ENCODE data around the gene MAD1L1.
"Not testable (repeated sequence)": the region's sequence is repeated elsewhere in the genome, so short reads cannot be mapped to it uniquely, and the experiment has no call there.

MAD1L1 gene

DNA sequence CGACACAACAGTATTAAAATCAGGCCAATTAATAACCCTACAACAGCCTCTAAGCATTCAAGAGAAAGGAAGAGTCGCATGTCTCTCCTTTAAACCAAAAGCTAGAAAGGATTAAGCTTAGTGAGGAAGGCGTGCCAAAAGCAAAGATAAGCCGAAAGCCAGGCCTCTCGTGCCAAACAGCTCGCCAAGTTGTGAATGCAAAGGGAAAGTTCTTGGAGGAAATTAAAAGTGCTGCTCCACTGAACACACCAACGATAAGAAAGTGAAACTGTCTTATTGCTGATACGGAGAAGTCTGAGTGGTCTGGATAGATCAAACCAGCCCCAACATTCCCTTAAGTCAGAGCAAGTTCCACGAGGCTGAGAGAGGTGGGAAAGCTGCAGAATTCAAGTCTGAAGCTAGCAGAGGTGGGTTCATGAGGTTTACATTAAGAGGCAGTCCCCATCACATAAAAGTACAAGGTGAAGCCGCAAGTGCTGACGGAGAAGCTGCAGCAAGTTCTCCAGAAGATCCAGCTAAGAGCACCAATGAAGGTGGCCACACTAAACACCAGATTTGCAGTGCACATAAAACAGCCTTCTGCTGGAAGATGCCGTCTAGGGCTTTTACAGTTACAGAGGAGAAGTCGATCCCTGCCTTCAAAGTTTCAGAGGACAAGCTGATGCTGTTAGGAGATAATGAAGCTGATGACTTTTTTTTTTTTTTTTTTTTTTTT, 194.8 kb downstream of the MAD1L1 start:
- DNase-seq = no peak

DNA sequence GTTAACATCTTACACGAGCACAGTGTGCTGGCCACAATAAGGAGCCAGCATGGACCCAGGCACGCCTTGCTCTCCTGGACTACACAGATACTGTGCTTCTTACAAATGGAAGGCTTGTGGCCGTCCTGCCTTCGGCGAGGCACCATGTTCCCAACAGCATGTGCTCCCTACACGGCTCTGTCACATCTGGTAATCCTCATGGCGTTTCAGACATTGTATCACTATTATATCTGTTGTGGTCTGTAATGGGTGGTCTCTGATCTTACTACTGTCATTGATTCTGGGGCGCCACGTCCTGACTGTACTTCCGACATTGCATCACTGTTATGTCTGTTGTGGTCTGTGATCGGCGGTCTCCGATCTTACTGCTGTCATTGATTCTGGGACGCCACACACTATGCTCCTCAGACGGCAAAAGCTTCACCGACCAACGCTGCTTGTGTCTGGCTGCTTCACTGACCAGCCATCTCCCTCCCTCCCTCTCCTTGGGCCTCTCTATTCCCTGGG, 195.4 kb downstream of the MAD1L1 start:
- DNase-seq = peak in 1 of 2 donors; percentile 14

DNA sequence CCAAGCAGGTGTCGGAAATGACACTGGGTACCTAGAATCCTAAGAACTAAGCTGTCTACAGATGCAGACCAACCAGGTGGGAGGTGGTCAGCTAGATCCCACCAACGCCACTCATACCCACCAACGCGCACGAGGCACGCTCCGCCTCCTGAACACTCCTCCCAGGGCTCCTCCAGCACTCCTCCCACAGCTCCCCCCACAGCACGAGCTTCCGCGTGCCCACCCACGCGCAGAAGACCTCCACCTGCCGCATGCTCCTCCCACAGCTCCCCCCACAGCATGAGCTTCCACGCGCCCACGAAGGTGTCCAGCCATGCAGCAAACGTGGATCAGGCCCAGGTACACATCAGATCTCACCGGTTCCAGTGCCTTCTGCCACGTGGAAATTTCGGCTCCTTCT, 196.0 kb downstream of the MAD1L1 start:
- no peak for DNase-seq

DNA sequence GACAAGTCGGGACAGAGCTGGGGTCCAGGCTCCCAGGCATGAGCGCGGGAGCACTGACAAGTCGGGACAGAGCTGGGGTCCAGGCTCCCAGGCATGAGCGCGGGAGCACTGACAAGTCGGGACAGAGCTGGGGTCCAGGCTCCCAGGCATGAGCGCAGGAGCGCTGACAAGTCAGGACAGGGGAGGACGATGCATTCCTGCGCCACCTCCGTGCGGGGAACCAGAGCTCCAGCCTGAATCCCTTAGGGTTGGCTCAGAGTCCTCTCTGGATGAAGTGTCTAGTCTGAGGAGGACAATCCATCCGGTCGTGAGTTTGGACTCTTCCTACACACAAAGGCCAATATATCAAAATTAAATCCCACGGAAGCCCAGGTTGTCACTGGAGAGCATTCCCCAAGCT, 196.5 kb downstream of the MAD1L1 start:
- not testable (repeated sequence) for DNase-seq

DNA sequence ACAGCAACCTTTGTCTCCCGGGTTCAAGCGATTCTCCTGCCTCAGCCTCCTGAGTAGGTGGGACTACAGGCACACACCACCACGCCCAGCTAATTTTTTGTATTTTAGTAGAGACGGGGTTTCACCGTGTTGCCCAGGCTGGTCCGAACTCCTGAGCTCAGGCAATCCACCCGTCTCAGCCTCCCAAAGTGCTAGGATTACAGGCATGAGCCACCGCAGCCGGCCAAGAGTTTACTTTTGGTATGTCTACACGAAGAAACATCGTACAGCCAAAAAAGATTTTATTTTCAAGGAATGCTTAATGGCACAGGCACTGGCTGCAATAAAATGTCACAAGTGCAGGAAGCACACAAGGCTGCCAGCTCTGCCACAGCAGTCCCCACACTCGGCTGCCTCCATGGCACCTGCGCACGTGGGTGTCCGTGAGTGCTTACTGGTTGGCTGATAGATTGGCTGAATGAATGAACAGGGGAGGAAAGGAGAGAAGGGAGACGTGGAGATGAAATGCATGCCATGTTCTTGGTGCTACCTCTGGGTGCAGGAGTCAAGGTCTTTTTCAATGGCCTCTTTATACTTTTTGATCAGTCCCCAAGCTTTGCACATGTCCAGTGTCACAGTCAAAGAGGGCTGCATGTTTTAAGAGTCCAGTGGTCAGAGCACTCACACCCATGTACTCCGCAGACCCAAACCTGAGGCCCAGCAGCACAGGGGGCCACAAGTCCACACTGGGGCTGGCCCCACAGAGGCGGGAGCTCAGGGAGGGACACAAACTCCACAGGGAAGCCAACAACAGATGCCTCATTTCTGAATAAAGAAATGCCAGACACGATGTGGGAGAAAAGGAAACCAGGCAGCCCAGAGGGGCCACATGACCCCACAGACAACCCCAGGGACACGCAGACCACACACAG, 198.2 kb downstream of the MAD1L1 start:
- DNase-seq = no peak

DNA sequence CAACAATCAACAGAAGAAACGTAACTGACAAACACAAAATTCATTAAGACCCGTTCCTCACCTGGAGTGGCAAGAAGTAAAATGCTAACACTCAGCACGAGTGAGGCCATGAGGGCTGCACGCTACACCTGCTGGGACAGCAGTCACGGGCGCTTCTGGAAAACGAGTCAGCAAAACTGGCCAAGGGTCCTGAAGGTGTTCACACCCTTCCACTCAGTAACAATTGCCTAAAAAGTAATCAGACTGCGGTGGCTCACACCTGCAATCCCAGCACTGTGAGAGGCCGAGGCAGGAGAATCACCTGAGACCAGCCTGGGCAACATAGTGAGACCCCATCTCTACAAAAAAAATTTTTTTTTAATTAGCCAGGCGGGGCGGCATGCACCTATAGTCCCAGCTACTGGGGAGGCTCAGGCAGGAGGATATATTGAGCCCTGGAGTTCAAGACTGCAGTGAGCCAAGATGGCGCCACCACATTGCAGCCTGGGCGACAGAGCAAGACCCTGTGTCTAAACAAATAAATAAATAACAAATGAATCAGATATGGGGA, 199.1 kb downstream of the MAD1L1 start:
- DNase-seq = no peak

DNA sequence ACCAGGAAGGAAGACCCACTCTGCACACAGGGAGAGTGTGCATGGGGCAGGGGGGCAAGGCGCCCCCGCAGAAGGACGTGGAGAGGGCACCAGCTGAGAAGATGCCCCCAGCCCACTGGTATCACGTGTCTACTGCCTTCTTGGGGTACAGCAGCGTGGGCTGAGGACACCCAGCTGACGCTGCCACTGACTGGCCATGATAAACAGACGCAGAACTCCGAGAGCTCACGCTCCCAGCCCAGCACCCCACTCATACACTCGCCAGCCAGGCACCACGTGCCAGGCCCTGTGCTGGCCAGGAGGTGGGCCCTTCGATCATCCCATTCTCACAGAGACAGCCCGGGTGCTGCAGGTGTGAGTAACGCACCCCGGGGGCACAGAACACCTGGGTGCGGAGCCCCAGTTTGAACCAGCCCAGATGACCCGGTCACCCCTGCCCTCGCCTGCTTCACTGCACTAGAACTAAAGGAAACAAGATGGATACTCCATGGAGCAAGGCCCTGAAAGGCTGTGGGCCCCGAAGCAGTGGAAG, 199.8 kb downstream of the MAD1L1 start:
- DNase-seq = no peak

DNA sequence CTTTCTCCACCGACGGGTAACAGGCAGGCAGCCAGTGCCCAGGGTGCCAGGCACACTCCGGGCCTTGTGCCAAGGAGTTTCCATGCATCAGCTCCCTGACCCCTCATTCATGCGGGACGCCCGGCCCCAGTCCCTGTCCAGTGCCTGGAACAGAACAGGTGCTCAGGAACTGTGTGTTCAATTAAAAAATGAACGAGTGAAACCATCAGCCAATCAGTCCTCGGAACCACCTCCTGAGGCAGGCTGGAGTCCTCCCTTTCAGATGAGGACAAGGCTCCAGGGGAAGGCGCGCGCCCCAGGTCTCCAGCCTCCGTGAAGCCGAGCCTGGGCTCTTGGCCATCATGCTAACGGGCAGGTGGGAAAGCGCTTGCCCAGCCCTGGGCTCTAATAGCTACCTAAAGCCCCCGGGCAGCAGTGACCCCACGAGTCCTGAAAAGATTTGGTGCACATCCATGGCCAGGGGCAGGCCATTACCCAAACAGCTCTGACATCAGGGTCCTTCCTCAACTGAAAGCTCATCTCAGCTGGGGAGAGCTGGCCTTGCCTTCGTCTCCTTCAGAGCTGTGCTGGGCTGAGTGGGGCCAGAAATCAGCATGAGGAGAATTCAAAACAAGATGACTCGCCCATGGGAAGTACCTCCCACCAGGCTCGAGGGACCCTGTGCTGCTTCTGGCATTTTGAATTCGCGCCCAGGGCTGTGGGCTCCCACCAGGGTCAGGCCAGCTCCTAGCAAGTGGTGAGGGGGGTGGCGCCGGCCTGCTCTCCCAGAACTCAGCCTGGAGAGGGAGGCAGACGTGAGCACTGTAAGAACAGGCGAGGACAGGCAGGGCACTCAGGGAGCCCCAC, 200.5 kb downstream of the MAD1L1 start:
- no peak for DNase-seq

DNA sequence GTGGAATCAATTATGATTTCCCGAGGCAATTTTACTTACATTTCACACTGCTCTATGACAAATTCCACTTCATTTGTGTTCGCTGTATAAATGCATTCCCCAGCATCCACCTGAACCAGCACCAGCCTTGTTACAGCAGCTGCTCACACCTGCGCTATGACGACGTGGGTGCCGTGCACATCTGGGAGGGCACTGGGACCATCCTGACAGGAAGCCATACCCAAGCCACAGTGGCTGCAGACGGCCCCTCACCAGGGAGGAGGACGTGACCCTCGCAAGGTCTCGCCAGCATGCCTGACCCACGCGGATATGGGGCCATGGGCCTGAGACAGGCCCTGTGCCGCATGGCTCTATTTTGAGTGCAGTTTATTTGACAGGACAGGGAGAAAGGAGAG, 201.3 kb downstream of the MAD1L1 start:
- DNase-seq = no peak

DNA sequence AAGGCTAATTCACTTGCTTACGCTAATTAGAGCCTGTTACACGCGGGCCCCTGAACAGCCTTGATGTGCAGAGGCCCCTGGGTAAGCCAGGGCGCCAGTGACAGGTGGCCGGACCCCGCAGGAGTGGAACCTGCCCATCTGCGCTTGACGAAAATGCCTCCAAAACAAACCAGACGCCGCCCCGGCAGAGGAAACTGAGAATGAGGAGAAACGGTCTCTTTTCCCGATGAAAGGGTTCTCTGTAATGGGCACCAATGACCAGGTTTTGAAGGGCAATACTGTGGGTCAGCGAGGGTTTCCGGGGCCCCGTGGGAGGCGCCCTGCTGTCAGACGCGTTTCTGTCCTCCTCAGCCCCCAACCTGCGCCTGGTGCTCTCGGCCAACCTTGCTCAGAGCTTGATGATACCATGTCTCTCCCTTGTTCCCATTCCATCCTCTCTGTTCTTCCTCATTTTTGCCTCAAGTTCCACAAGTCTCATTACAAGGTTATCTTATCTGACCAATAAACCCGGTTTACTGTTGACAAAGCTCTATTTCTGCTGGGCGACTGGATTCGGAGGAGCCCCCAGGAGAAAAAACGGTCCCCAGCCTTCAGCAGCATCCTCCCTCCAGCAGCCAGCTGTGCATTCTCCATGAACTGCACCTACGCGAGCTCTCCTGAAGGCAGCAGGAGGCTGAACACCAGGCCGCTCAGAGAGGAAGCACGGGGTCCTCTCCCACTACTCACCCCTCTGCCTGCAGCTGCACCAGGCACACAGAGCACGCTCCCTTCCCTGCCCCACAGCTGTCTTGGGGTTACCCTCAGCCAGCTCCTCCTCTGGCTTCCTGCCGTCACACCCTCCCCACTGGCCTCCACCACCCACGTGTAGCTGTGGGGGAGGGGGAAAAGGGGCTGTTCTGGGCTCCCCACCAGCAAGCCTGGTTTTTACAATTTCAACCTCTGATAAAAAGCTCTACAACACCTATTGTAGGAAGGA, 202.0 kb downstream of the MAD1L1 start:
- DNase-seq = no peak

DNA sequence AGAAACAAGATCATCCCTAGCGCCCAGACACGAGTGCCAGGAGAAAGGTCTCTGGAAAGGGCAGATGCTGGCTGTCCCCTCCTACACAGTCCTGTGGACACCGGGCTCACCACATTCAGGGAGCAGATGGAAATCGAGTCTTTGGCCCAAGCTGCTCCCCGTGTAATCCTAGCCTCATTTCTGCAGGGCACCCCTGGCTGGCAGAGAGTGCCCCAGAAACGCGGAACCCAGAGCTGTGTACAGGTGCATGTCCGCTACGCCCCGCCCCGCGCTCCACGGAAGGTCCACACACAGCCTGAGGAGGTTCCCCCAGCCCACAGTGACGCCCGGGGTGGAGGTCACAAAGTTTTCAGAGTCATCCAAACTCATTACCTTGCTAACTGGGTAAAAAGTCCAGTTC, 202.8 kb downstream of the MAD1L1 start:
- DNase-seq = no peak

DNA sequence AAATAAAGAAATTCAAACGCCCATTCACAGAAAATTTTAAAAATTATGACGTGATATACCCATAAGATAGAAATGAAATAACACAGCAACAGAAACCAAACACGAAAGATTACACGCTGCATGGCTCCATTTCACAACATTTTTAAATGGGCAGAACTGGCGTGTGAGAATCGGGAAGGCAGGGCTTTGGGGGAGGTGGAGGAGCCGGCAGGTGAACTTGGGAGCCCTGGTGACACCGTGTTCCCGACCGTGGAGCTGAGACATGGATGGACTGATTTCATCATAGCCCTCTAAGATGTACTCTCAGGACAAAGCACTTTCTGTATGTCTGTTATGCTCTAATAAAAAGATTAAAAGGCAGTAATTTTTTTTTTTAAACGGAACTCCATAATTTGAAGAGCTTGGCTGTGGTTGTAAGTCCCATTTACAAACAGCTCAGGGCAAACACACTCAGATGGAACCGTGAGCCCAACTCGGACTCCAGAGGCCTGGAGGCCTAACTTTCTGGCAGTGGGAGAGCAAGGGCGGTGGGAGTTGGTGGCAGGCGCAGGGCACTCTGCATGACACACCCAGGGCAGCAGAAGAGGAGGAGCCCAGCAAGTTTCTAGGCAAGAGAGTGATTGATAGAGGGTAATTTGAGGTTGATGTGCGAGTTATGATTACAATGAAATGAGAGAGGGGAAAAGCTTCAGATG, 203.4 kb downstream of the MAD1L1 start:
- DNase-seq = no peak

DNA sequence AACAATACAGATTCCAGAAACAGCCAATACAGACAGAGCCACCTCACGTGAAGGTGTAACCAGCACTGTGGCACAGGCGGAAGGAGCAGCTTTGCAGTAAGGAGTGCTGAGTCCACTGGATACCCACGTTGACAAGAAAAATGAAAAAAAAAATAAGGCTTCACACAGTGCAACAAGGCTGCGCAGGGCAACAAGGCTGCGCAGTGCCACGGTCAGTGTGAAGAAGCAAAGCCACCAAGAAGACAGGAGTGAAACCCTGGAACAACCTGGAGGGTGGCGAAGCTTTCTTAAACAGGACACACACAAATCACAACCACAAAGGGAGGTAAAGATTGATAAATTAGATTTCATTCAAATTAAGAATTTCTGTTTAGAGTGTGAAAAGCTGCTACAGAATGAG, 204.0 kb downstream of the MAD1L1 start:
- DNase-seq = no peak

DNA sequence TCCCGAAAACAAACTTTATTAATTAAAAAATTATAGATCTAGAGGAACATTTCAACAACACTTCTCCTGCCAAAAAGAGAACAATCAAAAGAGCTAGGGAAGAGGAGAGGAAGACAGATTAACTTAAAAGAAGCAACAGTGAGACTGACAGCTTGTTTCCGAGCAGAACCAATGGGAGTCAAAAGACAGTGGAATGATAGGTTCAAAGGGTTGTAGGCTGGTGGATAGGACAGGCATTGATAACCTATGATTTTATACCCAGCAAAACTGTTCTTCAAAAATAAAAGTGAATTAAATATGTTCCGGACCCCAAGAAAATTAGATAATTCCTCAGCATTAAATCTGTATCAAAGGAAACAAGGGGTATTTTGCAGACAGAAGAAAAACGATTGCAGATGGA, 207.6 kb downstream of the MAD1L1 start:
- DNase-seq = no peak

DNA sequence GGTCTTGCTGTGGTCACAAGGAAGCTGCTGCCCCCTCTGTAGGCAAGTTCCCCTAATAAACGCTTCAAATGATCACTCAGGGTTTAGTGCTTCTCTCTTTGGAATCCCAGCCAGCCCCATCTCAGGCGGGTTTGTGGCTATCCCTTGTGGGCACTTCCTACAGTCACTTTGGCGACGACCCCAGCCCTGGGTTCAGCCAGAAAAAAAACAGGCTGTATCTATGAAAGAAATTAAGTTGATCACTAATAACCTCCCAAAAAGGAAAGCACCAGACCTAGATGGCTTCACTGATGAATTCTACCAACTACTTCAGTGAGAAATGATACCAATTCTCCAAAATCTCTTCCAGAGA, 208.2 kb downstream of the MAD1L1 start:
- DNase-seq = no peak

DNA sequence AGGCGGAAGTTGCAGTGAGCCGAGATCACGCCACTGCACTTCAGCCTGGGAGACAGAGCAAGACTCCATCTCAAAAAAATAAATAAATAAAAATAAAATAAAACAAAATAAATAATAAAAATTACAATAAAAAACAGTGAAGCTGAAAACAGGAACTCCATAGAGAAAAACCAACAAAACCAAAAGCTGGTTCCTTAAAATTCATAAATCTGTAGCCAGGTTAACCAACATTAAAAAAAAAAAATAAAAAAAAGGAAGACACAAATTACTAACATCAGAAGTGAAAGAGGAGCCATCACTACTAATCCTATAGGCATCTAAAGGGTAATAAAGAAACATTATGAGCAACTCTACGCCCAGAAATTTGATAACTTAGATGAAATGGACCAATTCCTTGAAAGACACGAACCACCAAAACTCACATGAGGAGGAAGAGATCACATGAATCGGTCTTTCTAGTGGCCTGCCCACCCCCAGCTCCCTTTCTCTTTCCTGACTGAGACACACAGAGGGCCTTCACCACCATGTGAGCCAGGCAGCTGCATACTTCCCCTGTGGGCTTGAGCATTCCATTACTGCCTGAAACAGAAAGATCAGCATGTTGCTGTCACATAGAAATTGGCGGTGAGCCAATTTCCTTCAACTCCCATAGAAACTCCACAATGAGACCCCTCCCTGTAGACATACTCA, 208.7 kb downstream of the MAD1L1 start:
- no peak for DNase-seq

DNA sequence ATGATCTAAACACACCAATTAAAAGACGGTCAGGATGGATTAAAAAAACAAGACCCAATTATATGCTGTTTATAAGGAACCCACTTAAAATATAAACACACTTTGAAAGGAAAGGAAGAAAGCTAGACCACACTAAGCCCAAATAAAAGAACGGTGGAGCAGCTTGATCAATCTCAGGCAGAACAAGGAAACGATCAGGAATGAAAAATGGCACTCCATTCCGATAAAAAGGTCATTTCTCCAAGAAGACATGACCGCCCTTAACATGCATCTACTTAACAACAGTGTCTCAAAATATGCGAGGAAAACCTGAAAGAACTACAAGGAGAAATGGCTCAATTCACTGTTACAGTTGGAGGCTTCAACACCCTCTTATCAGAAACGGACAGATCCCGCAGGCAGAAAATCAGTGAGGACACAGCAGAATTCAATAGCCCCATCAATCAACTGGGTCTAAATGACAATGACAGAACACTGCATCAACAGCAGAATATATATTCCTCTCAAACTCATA, 210.0 kb downstream of the MAD1L1 start:
- no peak for DNase-seq

DNA sequence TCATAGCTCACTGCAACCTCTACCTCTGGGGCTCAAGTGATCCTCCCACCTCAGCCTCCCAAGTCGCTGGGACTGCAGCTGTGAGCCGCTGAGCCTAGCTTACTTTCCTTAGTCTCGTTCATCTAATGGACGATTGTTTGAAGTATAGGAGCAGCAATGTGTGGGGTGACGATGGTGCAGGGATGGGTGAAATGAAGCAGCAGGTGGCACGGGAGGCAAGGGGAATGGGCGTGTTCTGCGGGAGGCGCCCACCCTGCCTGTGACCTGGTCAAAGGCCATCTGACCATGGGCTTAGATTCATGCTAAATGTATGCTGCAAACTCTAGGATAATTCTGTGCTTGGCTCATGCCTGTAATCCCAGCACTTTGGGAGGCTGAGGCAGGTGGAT, 210.7 kb downstream of the MAD1L1 start:
- no peak for DNase-seq

DNA sequence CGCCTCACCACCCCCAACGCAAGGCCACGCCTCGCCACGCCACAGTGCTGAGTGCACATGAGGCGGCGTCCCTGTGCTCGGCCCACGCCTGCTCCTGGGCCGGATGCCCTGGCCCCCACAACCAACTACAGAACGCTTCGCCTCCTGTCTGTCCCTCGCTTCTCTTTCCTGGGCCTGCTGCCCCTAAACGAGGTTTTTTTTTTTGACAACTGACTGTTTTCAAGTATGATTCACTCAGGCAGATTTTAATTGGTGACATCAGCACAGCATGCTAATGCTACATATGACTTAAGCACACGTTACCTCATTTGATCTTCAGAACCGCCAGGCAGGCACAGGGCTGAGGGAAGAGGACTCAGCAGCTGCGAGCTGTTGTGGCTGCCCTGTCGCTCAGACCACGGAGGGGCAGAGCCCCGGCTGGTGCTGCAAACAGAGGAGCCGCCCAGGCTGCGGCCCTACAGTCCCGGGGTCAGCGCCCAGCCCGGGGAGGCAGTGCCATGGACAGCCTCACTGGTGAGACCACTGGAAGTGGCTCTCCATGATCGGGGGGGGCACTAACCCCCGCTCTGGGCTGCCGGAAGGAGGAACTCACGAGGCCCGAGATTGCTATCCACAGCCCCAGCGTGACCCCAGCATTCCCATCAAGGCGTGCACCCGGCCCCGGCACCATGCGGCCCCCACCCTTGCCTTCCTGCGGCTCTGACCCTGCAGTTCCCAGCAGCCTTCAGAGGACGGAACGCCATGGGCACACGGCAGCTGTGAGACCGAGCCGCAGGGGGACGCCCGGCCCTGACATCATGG, 212.8 kb downstream of the MAD1L1 start:
- DNase-seq = peak; percentile 42 to 46
